Measurements from ENCODE around the gene TRMT44. TPM values are rescaled to one million over a fixed set of nuclear protein-coding genes. Genes with fewer than 3 reads are reported as not detected.

TRMT44 gene
- polyA plus RNA-seq, 3 donors, result 4.9 to 7.5 (median 6.6) TPM

DNA sequence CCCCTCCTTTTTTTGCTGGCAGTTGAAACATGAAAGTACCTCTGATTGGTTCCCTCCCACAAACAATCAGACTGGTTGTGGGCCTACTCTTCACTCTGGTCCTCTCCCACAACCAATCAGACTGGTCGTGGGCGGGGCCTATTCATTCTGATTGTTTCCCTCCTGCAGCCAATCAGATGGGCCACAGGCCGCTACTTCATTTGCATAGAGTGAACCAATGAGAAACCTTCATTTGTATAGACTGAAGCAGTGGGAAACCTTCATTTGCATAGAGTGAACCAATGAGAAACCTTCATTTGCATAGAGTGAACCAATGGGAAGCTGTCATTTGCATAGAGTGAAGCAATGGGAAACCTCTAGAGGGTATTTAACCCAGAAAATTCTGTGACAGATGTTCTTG, 55.2 kb downstream of the TRMT44 start:
- DNase-seq, result no peak
- WGBS (ENCODE audit: insufficient coverage), result no CpG with 5 or more reads among the region's 3 CpGs
- H3K9me3 ChIP-seq (replicated peaks in 1 of 2; ENCODE audit: control insufficient read depth in 1 of 2, insufficient read depth in 1 of 2, low read length in 2 of 2), result peaks cover 0 to 10% of the 10 kb centered on the region in 2 donors
- no peaks in the 10 kb centered on the region for H3K79me2 ChIP-seq (ENCODE audit: insufficient read depth, low read length)
- H3K36me3 ChIP-seq (replicated peaks in 1 of 2; ENCODE audit: control insufficient read depth in 1 of 2, insufficient read depth in 2 of 2, low read length in 2 of 2), result no peaks in the 10 kb centered on the region
- H3K36me3 Mint-ChIP-seq, result no peaks in the 10 kb centered on the region
- H3K4me2 ChIP-seq (replicated peaks; ENCODE audit: extremely low read depth, low read length, poor library complexity, severe bottlenecking), result no peak overlapping the region
- H3K27ac Mint-ChIP-seq, result no peak overlapping the region
- no peaks in the 10 kb centered on the region for H3K27me3 Mint-ChIP-seq (ENCODE audit: low read depth in 3 of 3)
- no peak overlapping the region for H2AFZ ChIP-seq (ENCODE audit: insufficient read depth, low read depth, low read length, poor library complexity, severe bottlenecking)
- no peak overlapping the region for H3K4me3 ChIP-seq (replicated peaks in 1 of 3; ENCODE audit: low read depth in 2 of 3, low read length in 3 of 3)
- H4K20me1 ChIP-seq (ENCODE audit: insufficient read depth, low read length), result no peaks in the 10 kb centered on the region
- no peak overlapping the region for H3K4me3 Mint-ChIP-seq
- no peaks in the 10 kb centered on the region for H3K4me1 Mint-ChIP-seq
- no peaks in the 10 kb centered on the region for H3K27me3 ChIP-seq (ENCODE audit: control insufficient read depth in 2 of 2, insufficient read depth in 2 of 2, low read length in 2 of 2)
- H3K4me1 ChIP-seq (ENCODE audit: control insufficient read depth in 1 of 2, insufficient read depth in 2 of 2, low read length in 2 of 2), result no peaks in the 10 kb centered on the region
- TF ChIP-seq, protein P1, sequence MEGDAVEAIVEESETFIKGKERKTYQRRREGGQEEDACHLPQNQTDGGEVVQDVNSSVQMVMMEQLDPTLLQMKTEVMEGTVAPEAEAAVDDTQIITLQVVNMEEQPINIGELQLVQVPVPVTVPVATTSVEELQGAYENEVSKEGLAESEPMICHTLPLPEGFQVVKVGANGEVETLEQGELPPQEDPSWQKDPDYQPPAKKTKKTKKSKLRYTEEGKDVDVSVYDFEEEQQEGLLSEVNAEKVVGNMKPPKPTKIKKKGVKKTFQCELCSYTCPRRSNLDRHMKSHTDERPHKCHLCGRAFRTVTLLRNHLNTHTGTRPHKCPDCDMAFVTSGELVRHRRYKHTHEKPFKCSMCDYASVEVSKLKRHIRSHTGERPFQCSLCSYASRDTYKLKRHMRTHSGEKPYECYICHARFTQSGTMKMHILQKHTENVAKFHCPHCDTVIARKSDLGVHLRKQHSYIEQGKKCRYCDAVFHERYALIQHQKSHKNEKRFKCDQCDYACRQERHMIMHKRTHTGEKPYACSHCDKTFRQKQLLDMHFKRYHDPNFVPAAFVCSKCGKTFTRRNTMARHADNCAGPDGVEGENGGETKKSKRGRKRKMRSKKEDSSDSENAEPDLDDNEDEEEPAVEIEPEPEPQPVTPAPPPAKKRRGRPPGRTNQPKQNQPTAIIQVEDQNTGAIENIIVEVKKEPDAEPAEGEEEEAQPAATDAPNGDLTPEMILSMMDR (IDR thresholded peaks at IDR 0.05), result no peak
- H3K27ac ChIP-seq (ENCODE audit: low read depth in 1 of 2, low read length in 2 of 2), result no peak overlapping the region
- intact Hi-C loops (cut with micrococcal nuclease), result no loop called here
- H3K9ac ChIP-seq (ENCODE audit: insufficient read depth, low read length, poor library complexity, severe bottlenecking), result no peak overlapping the region
- H3K9me3 Mint-ChIP-seq, result peaks cover 4 to 26% (median 12%) of the 10 kb centered on the region in 7 donors

DNA sequence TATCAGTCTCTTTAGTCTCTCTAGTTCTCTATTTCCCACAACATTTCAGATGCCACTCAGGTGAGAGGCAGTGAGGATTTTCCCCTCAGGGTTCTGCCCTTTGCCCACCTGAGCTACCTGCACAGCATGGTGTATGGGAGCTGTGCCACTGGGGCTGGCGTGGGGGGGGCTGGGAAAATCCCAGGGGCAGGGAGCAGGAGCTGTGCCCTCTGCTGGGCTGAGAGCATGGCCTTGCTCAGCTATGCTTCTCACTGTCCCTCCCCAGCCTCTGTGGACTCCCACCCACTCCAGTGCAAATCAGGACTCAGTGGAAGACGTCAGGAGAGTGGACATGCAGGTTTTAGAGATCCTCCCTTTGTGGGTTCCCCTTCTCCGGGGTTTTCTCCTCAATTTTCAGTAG, 57.2 kb downstream of the TRMT44 start:
- no peak for DNase-seq
- intact Hi-C loops (cut with micrococcal nuclease), result no loop called here
- Histone ChIP-seq H3K27ac (ENCODE audit: low read depth in 1 of 2, low read length in 2 of 2) (no peak overlapping the region), H3K4me2 (replicated peaks; ENCODE audit: extremely low read depth, low read length, poor library complexity, severe bottlenecking) (no peak overlapping the region), H3K79me2 (ENCODE audit: insufficient read depth, low read length) (no peaks in the 10 kb centered on the region), H3K9ac (ENCODE audit: insufficient read depth, low read length, poor library complexity, severe bottlenecking) (no peak overlapping the region), H4K20me1 (ENCODE audit: insufficient read depth, low read length) (no peaks in the 10 kb centered on the region), H3K27me3 (ENCODE audit: control insufficient read depth in 2 of 2, insufficient read depth in 2 of 2, low read length in 2 of 2) (no peaks in the 10 kb centered on the region), H3K4me1 (ENCODE audit: control insufficient read depth in 1 of 2, insufficient read depth in 2 of 2, low read length in 2 of 2) (no peaks in the 10 kb centered on the region), H3K9me3 (replicated peaks in 1 of 2; ENCODE audit: control insufficient read depth in 1 of 2, insufficient read depth in 1 of 2, low read length in 2 of 2) (peaks cover 0 to 10% of the 10 kb centered on the region in 2 donors), H2AFZ (ENCODE audit: insufficient read depth, low read depth, low read length, poor library complexity, severe bottlenecking) (no peak overlapping the region), H3K4me3 (replicated peaks in 1 of 3; ENCODE audit: low read depth in 2 of 3, low read length in 3 of 3) (no peak overlapping the region), H3K36me3 (replicated peaks in 1 of 2; ENCODE audit: control insufficient read depth in 1 of 2, insufficient read depth in 2 of 2, low read length in 2 of 2) (no peaks in the 10 kb centered on the region)
- 86% methylated on average over 1 of the region's 3 CpGs for WGBS (ENCODE audit: insufficient coverage)
- Mint-ChIP-seq H3K4me3 (no peak overlapping the region), H3K4me1 (no peaks in the 10 kb centered on the region), H3K9me3 (peaks cover 4 to 28% (median 12%) of the 10 kb centered on the region in 7 donors), H3K27ac (no peak overlapping the region), H3K27me3 (ENCODE audit: low read depth in 3 of 3) (peaks cover 0 to 3% (median 0%) of the 10 kb centered on the region in 3 donors), H3K36me3 (no peaks in the 10 kb centered on the region)
- TF ChIP-seq, protein P1 (IDR thresholded peaks at IDR 0.05), result no peak

Data from CD14-positive monocyte (primary cell).